Measurements from ENCODE around the gene NAA80.

GRCh38 chr3:50325113-50325480, 25.9 kb upstream of the NAA80 start:
- TF ChIP-seq NFIC (IDR thresholded peaks at IDR 0.05), result no peak
- no peak for TF ChIP-seq EP300 (IDR thresholded peaks at IDR 0.05; ENCODE audit: borderline replicate concordance)
- TF ChIP-seq YY1 (IDR thresholded peaks at IDR 0.05; ENCODE audit: low read depth), result no peak
- TF ChIP-seq, protein P1, sequence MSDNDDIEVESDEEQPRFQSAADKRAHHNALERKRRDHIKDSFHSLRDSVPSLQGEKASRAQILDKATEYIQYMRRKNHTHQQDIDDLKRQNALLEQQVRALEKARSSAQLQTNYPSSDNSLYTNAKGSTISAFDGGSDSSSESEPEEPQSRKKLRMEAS (IDR thresholded peaks at IDR 0.05), result no peak
- no peak for TF ChIP-seq CREB1 (IDR thresholded peaks at IDR 0.05; ENCODE audit: low read depth)
